NCI-H82 treated with DMSO at 0.1 percent for 48 hours (cell line): ENCODE measurements around the gene EIF2S2.
"Not testable (repeated sequence)": the region's sequence is repeated elsewhere in the genome, so short reads cannot be mapped to it uniquely, and the experiment has no call there.

Source experiments
- DNase-seq: peaks from one replicate; lab custom pipeline; 2025; ENCODE audit not compliant: unreplicated experiment; lab: John Stamatoyannopoulos, UW

The EIF2S2 gene

GRCh38 chr20:34111702-34112599 lies at the start of gene EIF2S2:
Gene EIF2S2, minus strand, starts transcription at chr20:34112243. Its CDS starts 133 bp downstream, at chr20:34112110.
- peak; percentile 94 for DNase-seq

GRCh38 chr20:34157697-34158096 lies 45.7 kb upstream of the EIF2S2 start:
- not testable (repeated sequence) for DNase-seq

- DNase-seq = no peak
These were observed 43.8 kb upstream of the EIF2S2 start for GRCh38 chr20:34155836-34156235.

- DNase-seq = not testable (repeated sequence)
These were observed 41.1 kb upstream of the EIF2S2 start for GRCh38 chr20:34153169-34153568.

GRCh38 chr20:34152073-34152472 lies 40.0 kb upstream of the EIF2S2 start:
- not testable (repeated sequence) for DNase-seq

- no peak for DNase-seq
These were observed 38.4 kb upstream of the EIF2S2 start for GRCh38 chr20:34150306-34151000.

GRCh38 chr20:34145280-34145819 lies 33.3 kb upstream of the EIF2S2 start:
- no peak for DNase-seq

- DNase-seq = no peak
These were observed 31.9 kb upstream of the EIF2S2 start for GRCh38 chr20:34143951-34144350.

GRCh38 chr20:34142121-34142520 lies 30.1 kb upstream of the EIF2S2 start:
- DNase-seq = no peak

- DNase-seq = no peak
These were observed 29.2 kb upstream of the EIF2S2 start for GRCh38 chr20:34141293-34141692.

GRCh38 chr20:34135525-34136275 lies 23.7 kb upstream of the EIF2S2 start:
- peak; percentile 93 for DNase-seq

GRCh38 chr20:34133365-34133860 lies 21.4 kb upstream of the EIF2S2 start:
- DNase-seq = not testable (repeated sequence)

- not testable (repeated sequence) for DNase-seq
These were observed 20.9 kb upstream of the EIF2S2 start for GRCh38 chr20:34132943-34133342.

- DNase-seq = not testable (repeated sequence)
These were observed 20.4 kb upstream of the EIF2S2 start for GRCh38 chr20:34132491-34132890.

GRCh38 chr20:34131491-34131890 lies 19.4 kb upstream of the EIF2S2 start:
- DNase-seq = no peak

- peak; percentile 71 for DNase-seq
These were observed 17.6 kb upstream of the EIF2S2 start for GRCh38 chr20:34129518-34130162.

GRCh38 chr20:34127792-34128191 lies 15.7 kb upstream of the EIF2S2 start:
- peak; percentile 69 for DNase-seq

- no peak for DNase-seq
These were observed 12.6 kb upstream of the EIF2S2 start for GRCh38 chr20:34124469-34125249.

- DNase-seq = no peak
These were observed 11.3 kb upstream of the EIF2S2 start for GRCh38 chr20:34123309-34123708.
